Endothelial cell of umbilical vein (primary cell): Measurements from ENCODE around the gene CDK5R2. TPM values are rescaled to one million over a fixed set of nuclear protein-coding genes. Genes with fewer than 3 reads are reported as not detected.

Experiments
- BruUV-seq: library from RNA; stranded (reverse); fragments of 400-500 nt; replicated peaks from 2 replicates; lab custom pipeline; 2021; lab: Mats Ljungman, UMichigan
- CTCF ChIA-PET: fragments of 300-600, 350-600 bp; sonication (Branson Sonifier 250); formaldehyde crosslinking; loops from one replicate; lab custom pipeline; 2021; ENCODE audit warnings: antibody characterized with exemption, inconsistent platforms; lab: Charles Lee
- POLR2A ChIA-PET: fragments of 300-600, 350-600 bp; sonication (Branson Sonifier 250); formaldehyde crosslinking; loops from one replicate; lab custom pipeline; 2021; ENCODE audit warnings: antibody characterized with exemption, inconsistent platforms; lab: Charles Lee
- DNase-seq: peaks from one replicate; pipeline ENCODE4 v3.0.0-alpha.2; 2011; ENCODE audit warnings: low read depth, low spot score
- FAIRE-seq: peaks from 2 replicates; lab custom pipeline; 2011; peaks lifted over from hg19 to GRCh38; lab: Jason Lieb, UNC
- H2AFZ ChIP-seq: 2 replicates; pipeline ENCODE4 v1.6.0; 2012; ENCODE audit warnings: low read depth, low read length, control low read depth, inconsistent platforms
- H3K27ac ChIP-seq: 2 replicates; pipeline ENCODE4 v1.5.1; 2011; ENCODE audit warnings: low read depth, mild to moderate bottlenecking, control low read depth, low read length, moderate library complexity; ENCODE audit not compliant: insufficient read depth
- H3K27me3 ChIP-seq, 2 experiments: 2 replicates each; pipeline versions ENCODE4 v1.6.0 to v1.6.1; 2011; ENCODE audit warnings: low read length in 2 of 2, mixed read lengths in 1 of 2; ENCODE audit not compliant: control insufficient read depth in 2 of 2, insufficient read depth in 2 of 2
- H3K36me3 ChIP-seq, 2 experiments: 2 replicates in 1 of 2; 3 replicates in 1 of 2; pipeline ENCODE4 v1.5.1; 2011; ENCODE audit warnings: low read length in 2 of 2, mild to moderate bottlenecking in 1 of 2, moderate library complexity in 1 of 2; ENCODE audit not compliant: control insufficient read depth in 2 of 2, insufficient read depth in 2 of 2; ENCODE audit errors: extremely low read depth in 1 of 2
- H3K4me1 ChIP-seq: 3 replicates; pipeline ENCODE4 v1.5.1; 2011; ENCODE audit warnings: mild to moderate bottlenecking, low read length; ENCODE audit not compliant: control insufficient read depth, insufficient read depth; ENCODE audit errors: extremely low read depth
- H3K4me2 ChIP-seq: 2 replicates; pipeline ENCODE4 v1.6.1; 2011; ENCODE audit warnings: low read length, control low read depth, mixed read lengths; ENCODE audit not compliant: insufficient read depth
- H3K4me3 ChIP-seq, 3 experiments: fragments of 200-600 bp in 1 of 3; sonication (generic), shearing (Covaris generic) in 1 of 3; replicated peaks in 1 of 3; 2 replicates each; pipeline ENCODE4 v1.5.1; 2011 to 2016; ENCODE audit warnings: control low read depth in 3 of 3, low read length in 3 of 3, mild to moderate bottlenecking in 2 of 3, inconsistent platforms in 1 of 3, low read depth in 1 of 3, moderate library complexity in 1 of 3; ENCODE audit not compliant: insufficient read depth in 1 of 3
- H3K79me2 ChIP-seq: 2 replicates; pipeline ENCODE4 v1.6.0; 2012; ENCODE audit warnings: low read length, inconsistent platforms; ENCODE audit not compliant: control insufficient read depth, insufficient read depth
- H3K9ac ChIP-seq: replicated peaks from 2 replicates; pipeline ENCODE3; 2011; ENCODE audit warnings: low read length, control low read depth; ENCODE audit not compliant: insufficient read depth; ENCODE audit errors: extremely low read depth
- H3K9me1 ChIP-seq: replicated peaks from 3 replicates; pipeline ENCODE4 v1.6.0; 2011; ENCODE audit warnings: mild to moderate bottlenecking, low read length; ENCODE audit not compliant: control insufficient read depth, insufficient read depth; ENCODE audit errors: extremely low read depth
- H3K9me3 ChIP-seq: replicated peaks from 2 replicates; pipeline ENCODE4 v1.5.1; 2012; ENCODE audit warnings: low read length, inconsistent platforms; ENCODE audit not compliant: control insufficient read depth, insufficient read depth
- H4K20me1 ChIP-seq: replicated peaks from 2 replicates; pipeline ENCODE3; 2011; ENCODE audit warnings: mild to moderate bottlenecking, low read length; ENCODE audit not compliant: control insufficient read depth, insufficient read depth; ENCODE audit errors: extremely low read depth
- EZH2 ChIP-seq: IDR thresholded peaks from 2 replicates; pipeline ENCODE4 v1.6.1; 2012; ENCODE audit warnings: borderline replicate concordance, low read depth, mild to moderate bottlenecking, moderate library complexity, low read length, inconsistent platforms; ENCODE audit not compliant: severe bottlenecking
- FOS ChIP-seq: IDR thresholded peaks from 2 replicates; pipeline ENCODE4 v1.6.1; 2011; ENCODE audit warnings: mild to moderate bottlenecking, low read length, moderate library complexity, borderline replicate concordance; ENCODE audit not compliant: insufficient read depth
- GATA2 ChIP-seq: IDR thresholded peaks from 2 replicates; pipeline ENCODE4 v1.7.0; 2011; ENCODE audit warnings: low read depth, mild to moderate bottlenecking, moderate library complexity, mixed read lengths, low read length; ENCODE audit not compliant: insufficient read length, insufficient read depth
- JUN ChIP-seq: IDR thresholded peaks from 2 replicates; pipeline ENCODE4 v1.6.1; 2011; ENCODE audit warnings: borderline replicate concordance, low read depth; ENCODE audit not compliant: insufficient read length, insufficient read depth
- MYC ChIP-seq: IDR thresholded peaks from one replicate; pipeline ENCODE4 v1.6.1; 2011; ENCODE audit warnings: mild to moderate bottlenecking, low read depth, low read length
- POLR2A ChIP-seq: IDR thresholded peaks from 2 replicates; pipeline ENCODE4 v1.6.1; 2012; ENCODE audit warnings: low read depth, mild to moderate bottlenecking, control low read depth, low read length
- POLR2AphosphoS5 ChIP-seq: IDR thresholded peaks from 2 replicates; pipeline ENCODE4 v1.6.1; 2012; ENCODE audit warnings: low read depth, mild to moderate bottlenecking, control low read depth, low read length, moderate library complexity; ENCODE audit not compliant: insufficient read depth
- dilution Hi-C: fragments of 300-500 bp; cut with MboI; formaldehyde crosslinking; loops from one replicate; pipeline ENCODE4 v1.15.0; 2019; ENCODE audit warnings: low sequenced_read_pairs; ENCODE audit not compliant: extremely low pct_ligation_motif_present
- intact Hi-C: fragments of 100-400 bp; cut with micrococcal nuclease; formaldehyde crosslinking; loops from one replicate; pipeline ENCODE4 v1.10.0; 2022
- polyA plus RNA-seq, 4 experiments: library from polyadenylated mRNA; depleted of rRNA in 3 of 4; stranded (reverse) in 3 of 4; unstranded in 1 of 4; fragments of >200 nt; gene quantifications; 2 replicates each; pipeline versions ENCODE4 v1.2.1 to v1.2.3, GENCODE V29; 2011 to 2012; ENCODE audit warnings: missing spikeins in 1 of 4
- total RNA-seq: library from RNA; stranded (reverse); gene quantifications from 2 replicates; pipeline ENCODE4 v1.2.3, GENCODE V29; 2021
- TF ChIP-seq, protein P1 (sequence below), 2 donors: IDR thresholded peaks; 1 replicate in 1 of 2; 2 replicates in 1 of 2; pipeline ENCODE4 v1.5.1; 2011; ENCODE audit warnings: low read length in 2 of 2, mild to moderate bottlenecking in 2 of 2, moderate library complexity in 2 of 2, control low read depth in 1 of 2, inconsistent platforms in 1 of 2, low read depth in 1 of 2; ENCODE audit not compliant: insufficient read depth in 1 of 2; ENCODE audit errors: extremely low read depth in 1 of 2
- TF ChIP-seq, protein P2 (sequence below): IDR thresholded peaks from 2 replicates; pipeline ENCODE4 v1.6.1; 2011; ENCODE audit not compliant: insufficient read depth, insufficient read length

The CDK5R2 gene
- total and polyA plus RNA-seq, 2 donors (not counting 3 experiments of a cell fraction or from before 2014, with no cell fraction given) = 0.03 TPM; not detected in 1

DNA sequence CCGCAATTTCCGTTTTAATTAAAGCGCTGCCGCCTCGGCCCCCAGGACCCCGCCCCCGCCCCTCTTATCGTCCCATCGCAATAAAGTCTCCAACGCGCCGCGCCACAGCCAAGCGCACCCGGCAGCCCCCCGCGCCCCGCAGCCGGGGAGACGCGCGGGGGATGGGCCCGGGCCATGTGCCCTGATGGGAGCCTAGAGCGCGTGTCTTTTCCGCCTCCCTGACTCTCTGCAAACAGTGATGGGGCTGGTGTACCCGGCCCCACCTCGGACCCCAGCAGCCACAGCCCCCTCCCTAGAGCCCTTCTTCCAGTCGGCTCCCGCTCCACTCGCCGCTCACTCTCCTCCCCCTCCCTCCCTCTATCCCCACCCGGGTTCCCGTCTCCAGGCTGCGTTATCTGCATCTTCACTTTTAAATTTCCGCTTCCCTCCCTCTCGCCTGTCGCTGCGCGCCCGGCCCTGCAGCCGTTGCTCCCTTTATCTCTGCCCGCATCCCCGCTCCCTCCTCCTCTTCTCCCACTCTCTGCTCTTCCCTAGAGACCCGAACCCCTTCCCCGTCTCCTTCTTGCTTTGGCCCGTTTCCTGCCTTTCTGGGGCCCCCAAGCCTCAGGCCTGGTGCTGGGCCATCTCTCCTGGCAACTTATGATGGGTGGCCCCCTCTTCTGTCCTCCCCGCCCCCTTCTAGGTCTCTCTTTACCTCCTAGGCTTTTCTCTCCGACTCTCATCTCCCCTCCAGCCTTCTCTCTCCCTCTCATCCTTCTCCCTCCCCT lies 26.0 kb downstream of the CDK5R2 start:
- H3K79me2 ChIP-seq = no peaks in the 10 kb centered on the region
- no peak for TF ChIP-seq POLR2AphosphoS5
- peak; percentile 61 for TF ChIP-seq EZH2
- H4K20me1 ChIP-seq = no peaks in the 10 kb centered on the region
- H3K4me3 ChIP-seq = no peak overlapping the region
- H3K9me3 ChIP-seq = no peaks in the 10 kb centered on the region
- ChIA-PET CTCF (interaction anchor here (1.2 to 5.7 kb wide), 3 partner anchors 9 to 109 kb away, joined by 3 to 164 read pairs (median 7); partner anchors contain the start of gene CRYBA2), POLR2A (no interaction called here)
- no peak overlapping the region for H3K27ac ChIP-seq
- no peak overlapping the region for H3K9ac ChIP-seq
- peaks cover 76 to 93% of the 10 kb centered on the region in 2 experiments for H3K27me3 ChIP-seq
- DNase-seq = no peak
- no TSS peak for BruUV-seq
- intact Hi-C loops = no loop called here
- H3K4me2 ChIP-seq = no peak overlapping the region
- FAIRE-seq = no peak
- H3K36me3 ChIP-seq = no peaks in the 10 kb centered on the region
- no peak overlapping the region for H2AFZ ChIP-seq
- dilution Hi-C loops = no loop called here
- no peaks in the 10 kb centered on the region for H3K9me1 ChIP-seq
- H3K4me1 ChIP-seq = peaks cover 15% of the 10 kb centered on the region

DNA sequence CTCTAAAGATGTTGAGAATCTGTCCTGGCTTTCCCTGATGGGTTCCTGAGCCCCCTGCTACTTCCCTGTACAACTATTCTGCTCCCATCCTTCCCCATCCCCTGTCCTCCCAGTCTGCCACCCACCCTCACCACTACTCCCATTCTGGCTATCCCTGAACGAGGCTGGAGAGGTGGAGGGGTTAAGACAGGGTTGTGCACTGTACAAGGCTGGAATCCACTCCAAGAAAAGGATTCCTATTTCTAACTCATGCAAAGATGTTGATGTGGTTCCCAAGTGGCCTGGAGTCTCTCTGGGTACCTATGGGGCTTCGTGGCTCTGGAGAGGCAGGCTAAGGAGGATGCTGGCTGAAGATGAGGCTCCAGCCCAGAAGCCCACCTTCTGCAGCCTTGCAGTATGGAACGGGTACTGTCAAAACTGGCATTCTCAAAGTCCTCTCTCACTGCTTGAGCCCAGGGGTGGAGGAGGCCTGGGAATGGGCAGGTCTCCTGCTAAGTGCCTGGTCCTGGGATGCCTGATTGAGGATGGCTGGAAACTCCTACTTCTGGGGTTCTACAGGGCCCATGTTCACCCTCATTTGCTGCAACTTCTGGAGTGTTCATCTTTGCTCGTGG lies 26.8 kb downstream of the CDK5R2 start:
- no peak overlapping the region for H3K4me2 ChIP-seq
- no peaks in the 10 kb centered on the region for H3K79me2 ChIP-seq
- FAIRE-seq = no peak
- BruUV-seq = no TSS peak
- TF ChIP-seq FOS = no peak
- no peak for TF ChIP-seq EZH2
- TF ChIP-seq, protein P1, sequence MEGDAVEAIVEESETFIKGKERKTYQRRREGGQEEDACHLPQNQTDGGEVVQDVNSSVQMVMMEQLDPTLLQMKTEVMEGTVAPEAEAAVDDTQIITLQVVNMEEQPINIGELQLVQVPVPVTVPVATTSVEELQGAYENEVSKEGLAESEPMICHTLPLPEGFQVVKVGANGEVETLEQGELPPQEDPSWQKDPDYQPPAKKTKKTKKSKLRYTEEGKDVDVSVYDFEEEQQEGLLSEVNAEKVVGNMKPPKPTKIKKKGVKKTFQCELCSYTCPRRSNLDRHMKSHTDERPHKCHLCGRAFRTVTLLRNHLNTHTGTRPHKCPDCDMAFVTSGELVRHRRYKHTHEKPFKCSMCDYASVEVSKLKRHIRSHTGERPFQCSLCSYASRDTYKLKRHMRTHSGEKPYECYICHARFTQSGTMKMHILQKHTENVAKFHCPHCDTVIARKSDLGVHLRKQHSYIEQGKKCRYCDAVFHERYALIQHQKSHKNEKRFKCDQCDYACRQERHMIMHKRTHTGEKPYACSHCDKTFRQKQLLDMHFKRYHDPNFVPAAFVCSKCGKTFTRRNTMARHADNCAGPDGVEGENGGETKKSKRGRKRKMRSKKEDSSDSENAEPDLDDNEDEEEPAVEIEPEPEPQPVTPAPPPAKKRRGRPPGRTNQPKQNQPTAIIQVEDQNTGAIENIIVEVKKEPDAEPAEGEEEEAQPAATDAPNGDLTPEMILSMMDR (IDR thresholded peaks at IDR 0.05; ENCODE audit: extremely low read depth in 1 of 2, insufficient read depth in 1 of 2, low read depth in 1 of 2, low read length in 2 of 2) = no peak
- TF ChIP-seq GATA2 = no peak
- no peak for TF ChIP-seq POLR2A
- TF ChIP-seq MYC = no peak
- TF ChIP-seq JUN = no peak
- TF ChIP-seq, protein P2, sequence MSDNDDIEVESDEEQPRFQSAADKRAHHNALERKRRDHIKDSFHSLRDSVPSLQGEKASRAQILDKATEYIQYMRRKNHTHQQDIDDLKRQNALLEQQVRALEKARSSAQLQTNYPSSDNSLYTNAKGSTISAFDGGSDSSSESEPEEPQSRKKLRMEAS = no peak
- TF ChIP-seq POLR2AphosphoS5 = no peak
- H3K4me3 ChIP-seq = no peak overlapping the region
- no peaks in the 10 kb centered on the region for H3K36me3 ChIP-seq
- POLR2A ChIA-PET = no interaction called here
- CTCF ChIA-PET = no interaction called here
- H3K9me1 ChIP-seq = no peaks in the 10 kb centered on the region
- peaks cover 15% of the 10 kb centered on the region for H3K4me1 ChIP-seq
- H3K27ac ChIP-seq = no peak overlapping the region
- no peaks in the 10 kb centered on the region for H4K20me1 ChIP-seq
- no peak overlapping the region for H2AFZ ChIP-seq
- no peak for DNase-seq
- no peaks in the 10 kb centered on the region for H3K9me3 ChIP-seq
- intact Hi-C loops (no loop called here), dilution Hi-C loops (no loop called here)
- H3K9ac ChIP-seq = no peak overlapping the region
- peaks cover 77 to 95% of the 10 kb centered on the region in 2 experiments for H3K27me3 ChIP-seq
